ENCODE data around the gene PHAF1.

DNA sequence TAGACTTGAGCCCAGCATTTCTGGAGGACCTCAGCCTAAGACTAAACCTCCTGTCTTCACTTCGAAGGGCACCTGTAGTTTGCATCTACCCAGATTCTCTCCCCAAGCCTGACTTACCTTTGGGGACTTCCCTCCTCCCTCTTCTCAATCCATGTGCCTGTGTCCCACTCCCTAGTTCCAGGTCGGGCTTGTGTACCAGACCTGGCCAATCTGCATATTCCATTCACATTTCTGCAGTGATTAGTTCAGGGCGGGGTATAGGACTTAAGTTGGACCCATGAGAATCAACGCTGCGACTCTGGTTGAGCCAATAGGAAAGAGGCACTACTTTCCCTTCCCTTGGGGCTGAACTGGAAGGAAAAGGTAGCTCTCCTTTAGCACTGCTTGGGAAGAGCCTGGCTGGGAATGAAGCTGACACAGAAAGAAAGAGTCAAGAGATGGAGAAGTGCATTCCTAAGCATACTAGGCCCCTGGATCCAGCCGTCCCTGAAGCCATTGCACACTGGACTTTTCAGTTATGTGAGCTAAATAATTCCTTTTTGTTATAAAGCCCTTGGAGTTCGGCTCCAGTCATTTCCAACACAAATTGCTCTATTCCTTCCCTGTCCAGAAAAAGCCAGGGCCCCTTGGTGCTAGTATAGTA is 47.5 kb downstream of the PHAF1 start:
- TF ChIP-seq CTCF (IDR thresholded peaks at IDR 0.05 in 8 of 11, conservative IDR thresholded peaks at IDR 0.05 in 3 of 11) = no peak
- TF ChIP-seq POLR2A (IDR thresholded peaks at IDR 0.05) = no peak
